ENCODE results near the gene SFMBT2. TPM values are rescaled to one million over a fixed set of nuclear protein-coding genes. Genes with fewer than 3 reads are reported as not detected.
"Not testable (repeated sequence)": the region's sequence is repeated elsewhere in the genome, so short reads cannot be mapped to it uniquely, and the experiment has no call there.

Gene SFMBT2
- total RNA-seq, 2 experiments from 2014 or later = 22.0 to 23.1 TPM

DNA sequence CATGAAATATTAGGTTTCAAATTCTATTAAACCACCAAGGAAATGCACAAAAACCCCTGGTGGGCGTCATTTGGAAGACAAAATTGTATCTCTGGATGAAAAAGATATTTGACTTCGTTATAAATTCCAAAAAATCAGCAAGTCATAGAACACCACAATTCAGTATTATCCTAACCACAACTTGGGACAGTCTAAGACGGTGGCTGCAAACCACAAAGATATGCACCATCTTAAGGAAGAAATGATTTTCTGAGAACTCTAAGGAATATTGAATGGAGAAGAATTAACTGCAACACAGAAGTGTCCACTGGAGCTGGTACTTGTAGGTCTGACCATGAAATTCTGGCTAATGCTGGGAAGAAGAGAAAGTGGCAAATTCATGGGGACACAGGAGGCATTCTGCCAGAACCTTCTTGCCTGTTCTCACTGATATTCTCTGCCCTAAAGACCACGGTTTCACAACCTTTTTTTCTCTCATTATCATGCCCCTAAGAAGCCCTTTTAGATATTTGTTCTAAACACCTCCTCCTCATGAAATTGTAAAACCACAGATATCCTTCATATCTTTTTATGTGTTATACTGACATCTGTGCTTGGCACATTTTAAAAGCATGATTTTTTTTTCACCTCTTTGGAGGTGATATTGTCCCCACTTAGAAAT, 92.9 kb downstream of the SFMBT2 start:
- Mint-ChIP-seq H3K36me3 (peaks cover 68% of the 10 kb centered on the region), H3K27ac (peak overlapping the region; percentile 7), H3K4me1 (peaks cover 62% of the 10 kb centered on the region), H3K27me3 (no peaks in the 10 kb centered on the region), H3K4me3 (no peak overlapping the region), H3K9me3 (peaks cover 9% of the 10 kb centered on the region)
- no peak for DNase-seq

DNA sequence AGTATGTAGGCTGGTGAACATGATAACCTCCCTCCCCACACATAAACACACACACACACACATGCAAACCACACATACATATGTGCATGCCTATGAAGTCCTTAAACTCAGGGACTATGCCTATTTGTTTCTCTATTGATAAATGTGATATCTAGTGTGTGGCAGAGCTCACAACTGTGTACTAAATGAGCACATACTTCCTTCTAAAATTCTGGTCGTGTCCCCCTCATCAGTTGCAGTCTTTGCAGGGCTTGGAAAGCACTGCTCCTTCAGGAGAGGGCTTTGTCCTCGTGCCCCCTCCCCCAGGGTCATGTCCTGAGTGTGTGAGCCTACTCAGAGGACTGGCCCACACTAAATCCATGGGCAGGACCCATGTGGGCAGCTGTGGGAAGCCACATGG, 94.0 kb downstream of the SFMBT2 start:
- DNase-seq = no peak
- H3K36me3 Mint-ChIP-seq = peaks cover 66% of the 10 kb centered on the region
- H3K27me3 Mint-ChIP-seq = no peaks in the 10 kb centered on the region
- H3K4me1 Mint-ChIP-seq = peaks cover 65% of the 10 kb centered on the region
- no peak overlapping the region for H3K4me3 Mint-ChIP-seq
- H3K9me3 Mint-ChIP-seq = peaks cover 3% of the 10 kb centered on the region
- no peak overlapping the region for H3K27ac Mint-ChIP-seq

DNA sequence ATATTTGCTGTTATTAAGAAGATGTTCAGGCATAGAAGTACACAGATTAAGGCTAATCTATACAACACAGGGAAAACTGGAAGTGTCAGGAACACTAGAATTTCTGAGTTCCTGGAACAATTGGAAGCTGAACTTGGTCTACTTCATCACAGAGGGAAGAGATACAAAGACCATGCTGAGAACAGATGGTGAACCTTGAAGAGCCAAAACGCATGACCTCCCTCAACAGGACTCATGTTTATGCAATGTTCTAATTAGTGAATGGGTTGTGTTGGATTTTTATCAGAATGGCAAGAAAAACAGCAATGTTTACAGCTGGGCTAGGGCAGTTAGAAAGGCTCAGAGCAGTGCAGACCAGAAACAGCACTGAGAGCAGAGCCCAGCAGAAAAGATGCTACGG, 94.9 kb downstream of the SFMBT2 start:
- Mint-ChIP-seq H3K4me3 (no peak overlapping the region), H3K27ac (no peak overlapping the region), H3K27me3 (no peaks in the 10 kb centered on the region), H3K4me1 (peaks cover 67% of the 10 kb centered on the region), H3K9me3 (peaks cover 3% of the 10 kb centered on the region), H3K36me3 (peaks cover 65% of the 10 kb centered on the region)
- no peak for DNase-seq

DNA sequence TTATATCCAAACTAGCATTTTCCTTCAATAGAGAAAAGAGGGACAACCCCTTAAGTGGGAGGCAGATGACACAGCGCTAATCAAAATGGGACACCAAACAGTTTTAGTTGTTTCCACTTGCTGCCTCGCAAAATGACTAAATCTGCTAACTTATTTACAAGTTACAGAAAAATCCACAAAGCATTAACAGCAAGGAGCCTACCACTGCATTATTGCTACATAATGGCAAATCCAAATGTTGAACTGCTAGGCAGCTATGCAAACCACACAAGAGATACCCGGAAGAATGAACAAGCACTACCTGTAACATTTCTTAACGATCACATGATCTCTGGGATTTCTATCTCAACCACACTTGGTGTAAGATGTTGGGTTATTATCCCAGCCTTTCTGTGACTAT, 96.7 kb downstream of the SFMBT2 start:
- Mint-ChIP-seq H3K4me3 (no peak overlapping the region), H3K4me1 (peaks cover 61% of the 10 kb centered on the region), H3K9me3 (peaks cover 4% of the 10 kb centered on the region), H3K36me3 (peaks cover 67% of the 10 kb centered on the region), H3K27ac (peak overlapping the region; percentile 77), H3K27me3 (no peaks in the 10 kb centered on the region)
- DNase-seq = no peak

DNA sequence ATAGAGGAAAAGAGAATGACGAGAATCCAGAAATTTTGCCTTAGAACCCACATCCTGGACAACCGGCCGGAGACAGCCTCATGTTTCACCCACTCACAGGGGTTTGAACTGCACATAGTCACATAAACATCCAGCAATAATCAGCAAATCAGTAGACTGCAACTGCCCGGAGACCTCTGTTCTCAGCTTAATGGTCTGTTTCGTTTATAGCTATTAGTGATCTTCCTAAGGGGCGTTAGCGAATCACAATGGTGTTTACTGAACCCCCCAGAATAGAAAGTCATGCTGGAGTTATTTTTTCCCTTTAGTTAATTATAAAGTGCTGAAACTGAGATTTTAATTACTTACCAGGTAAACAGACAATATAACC, 98.4 kb downstream of the SFMBT2 start:
- H3K27ac Mint-ChIP-seq = no peak overlapping the region
- no peak for DNase-seq
- peaks cover 8% of the 10 kb centered on the region for H3K9me3 Mint-ChIP-seq
- H3K4me3 Mint-ChIP-seq = no peak overlapping the region
- H3K27me3 Mint-ChIP-seq = no peaks in the 10 kb centered on the region
- peaks cover 71% of the 10 kb centered on the region for H3K36me3 Mint-ChIP-seq
- peaks cover 52% of the 10 kb centered on the region for H3K4me1 Mint-ChIP-seq

DNA sequence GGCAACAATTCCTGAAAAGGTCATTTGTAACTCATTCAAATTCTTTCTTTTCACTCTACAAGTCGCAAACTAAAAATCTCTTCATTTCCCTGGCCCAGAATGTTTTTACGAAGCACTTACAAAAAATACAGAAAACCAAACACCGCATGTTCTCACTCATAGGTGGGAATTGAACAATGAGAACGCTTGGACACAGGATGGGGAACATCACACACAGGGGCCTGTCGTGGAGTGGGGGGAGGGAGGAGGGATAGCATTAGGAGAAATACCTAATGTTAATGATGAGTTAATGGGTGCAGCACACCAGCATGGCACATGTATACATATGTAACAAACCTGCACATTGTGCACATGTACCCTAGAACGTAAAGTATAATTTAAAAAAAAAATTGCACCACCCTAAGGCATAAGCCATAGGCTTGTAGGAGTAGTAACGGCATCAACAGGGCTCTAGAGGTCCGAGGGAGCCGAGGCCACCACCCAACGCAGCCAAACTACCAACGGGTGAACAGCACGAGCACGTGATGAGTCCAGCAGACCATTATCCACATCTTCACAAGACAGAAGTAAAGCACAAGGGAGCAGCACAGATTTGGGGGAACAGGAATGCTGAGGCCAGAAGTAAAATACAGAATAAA, 98.9 kb downstream of the SFMBT2 start:
- not testable (repeated sequence) for H3K4me3 Mint-ChIP-seq, H3K27ac Mint-ChIP-seq, H3K27me3 Mint-ChIP-seq, DNase-seq
- Mint-ChIP-seq H3K9me3 (peaks cover 13% of the 10 kb centered on the region), H3K4me1 (peaks cover 53% of the 10 kb centered on the region), H3K36me3 (peaks cover 72% of the 10 kb centered on the region)

DNA sequence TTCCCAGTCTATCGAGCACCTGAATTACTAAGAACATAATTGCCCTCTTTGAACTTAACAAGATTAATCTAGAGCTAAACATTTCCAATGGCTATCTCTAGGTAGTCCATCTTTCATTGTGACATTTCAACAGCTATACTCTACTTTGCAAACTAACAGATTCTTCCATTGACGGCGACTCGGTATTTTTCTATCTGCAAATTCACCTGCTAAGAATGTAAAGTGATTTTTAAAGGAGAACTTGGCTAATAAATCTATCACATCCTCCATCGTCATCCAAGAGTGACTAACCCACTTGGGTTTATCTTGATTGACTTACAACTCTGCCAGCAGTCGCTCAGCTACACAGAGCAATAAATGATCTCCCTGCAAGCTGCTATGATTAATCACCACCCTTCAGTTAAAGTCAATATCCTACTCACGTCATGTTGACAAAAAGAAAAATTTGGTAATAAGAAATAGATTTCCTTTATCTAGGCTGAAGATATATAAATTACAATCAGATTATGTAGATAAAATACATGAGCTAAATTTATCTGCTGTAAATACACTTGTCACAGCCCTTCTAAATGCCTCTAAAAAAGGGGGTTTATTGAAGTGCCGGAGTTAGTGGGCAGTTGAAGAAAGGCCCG, 99.5 kb downstream of the SFMBT2 start:
- no peak for DNase-seq
- H3K27ac Mint-ChIP-seq = no peak overlapping the region
- H3K9me3 Mint-ChIP-seq = peaks cover 14% of the 10 kb centered on the region
- H3K36me3 Mint-ChIP-seq = peaks cover 69% of the 10 kb centered on the region
- no peaks in the 10 kb centered on the region for H3K27me3 Mint-ChIP-seq
- H3K4me3 Mint-ChIP-seq = no peak overlapping the region
- peaks cover 49% of the 10 kb centered on the region for H3K4me1 Mint-ChIP-seq

DNA sequence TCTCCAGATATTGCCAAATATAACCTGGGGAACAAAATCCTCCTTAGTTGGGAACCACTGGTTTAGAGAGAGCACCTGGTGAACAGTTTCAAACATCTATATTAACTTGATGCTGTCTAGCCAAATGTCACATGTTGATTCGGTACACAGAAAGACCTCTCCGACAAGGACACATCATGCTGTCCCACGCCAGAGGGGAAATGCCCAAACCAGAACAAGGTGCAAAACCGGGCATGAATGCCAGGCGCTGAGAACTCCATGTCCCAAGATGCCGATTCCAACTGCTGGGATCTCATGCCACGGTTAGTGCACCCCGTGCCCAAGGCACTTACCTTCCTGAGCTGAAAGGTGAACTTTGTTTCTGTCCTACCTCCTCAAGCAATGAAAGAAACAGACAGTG, 100.8 kb downstream of the SFMBT2 start:
- DNase-seq = no peak
- no peak overlapping the region for H3K4me3 Mint-ChIP-seq
- H3K9me3 Mint-ChIP-seq = peaks cover 14% of the 10 kb centered on the region
- H3K36me3 Mint-ChIP-seq = peaks cover 61% of the 10 kb centered on the region
- H3K4me1 Mint-ChIP-seq = peaks cover 45% of the 10 kb centered on the region
- H3K27ac Mint-ChIP-seq = no peak overlapping the region
- H3K27me3 Mint-ChIP-seq = no peaks in the 10 kb centered on the region

DNA sequence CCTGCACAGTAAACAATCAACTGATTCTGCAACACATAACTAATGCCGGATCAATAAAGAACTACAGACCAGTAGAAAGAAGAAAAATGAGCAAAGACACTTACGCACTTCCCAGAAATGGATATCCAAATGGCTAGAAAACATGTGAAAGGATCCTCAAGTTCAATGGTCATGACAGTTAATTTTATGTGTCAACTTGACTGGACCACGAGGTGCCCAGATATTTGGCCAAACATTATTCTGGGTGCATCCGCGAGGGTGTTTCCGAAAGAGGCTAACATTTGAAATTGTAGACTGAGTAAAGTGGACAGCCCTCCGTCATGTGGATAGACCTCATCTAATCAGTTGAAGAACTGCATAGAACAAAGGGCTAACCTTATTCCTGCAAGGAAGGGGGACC, 102.0 kb downstream of the SFMBT2 start:
- Mint-ChIP-seq H3K27ac (no peak overlapping the region), H3K36me3 (peaks cover 57% of the 10 kb centered on the region), H3K27me3 (no peaks in the 10 kb centered on the region), H3K4me3 (no peak overlapping the region), H3K9me3 (peaks cover 11% of the 10 kb centered on the region), H3K4me1 (peaks cover 43% of the 10 kb centered on the region)
- no peak for DNase-seq

DNA sequence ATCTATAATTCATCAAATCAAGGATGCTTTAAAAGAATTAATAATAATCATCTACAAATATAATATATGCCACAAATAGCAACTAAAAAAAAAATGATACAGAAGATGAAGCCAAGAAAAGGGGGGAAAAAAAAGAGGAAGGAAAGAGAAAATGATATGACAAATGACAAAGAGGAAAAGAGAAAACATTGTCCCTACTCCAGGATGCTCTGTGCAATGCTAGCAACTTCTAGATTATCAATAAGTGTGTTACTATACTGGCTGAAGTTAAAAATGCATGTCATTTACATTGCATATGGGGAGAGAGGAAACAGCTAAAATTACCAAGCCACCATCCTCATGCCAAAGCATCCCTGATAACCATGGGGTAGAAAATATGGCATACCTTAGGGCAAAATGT, 104.2 kb downstream of the SFMBT2 start:
- Mint-ChIP-seq H3K27me3 (no peaks in the 10 kb centered on the region), H3K9me3 (peaks cover 11% of the 10 kb centered on the region), H3K4me1 (peaks cover 52% of the 10 kb centered on the region), H3K36me3 (peaks cover 57% of the 10 kb centered on the region), H3K27ac (no peak overlapping the region), H3K4me3 (no peak overlapping the region)
- DNase-seq = no peak

DNA sequence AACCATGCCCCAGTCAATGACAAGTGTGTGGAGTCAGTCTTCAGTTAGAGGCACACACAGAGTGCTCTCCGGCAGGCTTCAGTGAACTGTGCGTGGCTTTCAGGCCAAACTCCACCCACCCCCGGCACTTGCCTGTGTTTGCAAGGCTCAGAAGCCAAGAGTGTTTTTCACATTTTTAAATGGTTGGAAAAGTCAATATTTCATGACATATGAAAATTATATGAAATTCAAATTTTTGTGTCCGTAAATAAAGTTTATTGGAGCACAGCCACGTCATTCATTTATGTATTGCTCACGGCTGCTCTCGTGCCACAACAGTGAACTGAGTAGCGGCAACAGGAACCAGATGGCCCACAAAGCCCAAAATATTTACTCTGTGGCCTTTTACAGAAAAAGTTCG, 104.7 kb downstream of the SFMBT2 start:
- H3K4me1 Mint-ChIP-seq = peaks cover 52% of the 10 kb centered on the region

DNA sequence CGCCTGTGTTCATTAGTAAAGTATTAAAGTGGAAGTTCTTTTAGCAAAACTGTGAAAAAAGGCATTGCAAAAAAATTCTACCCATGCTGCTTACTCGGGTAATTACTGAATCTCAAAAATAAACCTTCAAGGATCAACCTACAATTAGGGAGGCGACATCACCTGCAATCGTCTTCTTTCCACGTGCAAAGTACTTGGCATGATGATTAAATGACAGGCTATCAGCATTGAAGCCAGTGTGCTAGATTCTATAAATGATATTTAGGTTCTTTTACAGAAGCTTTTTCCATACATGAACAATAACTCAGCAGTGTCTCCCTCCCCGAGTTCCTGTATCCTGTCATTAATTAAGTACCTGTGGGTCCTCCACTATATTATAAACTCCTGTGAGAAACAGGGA, 105.8 kb downstream of the SFMBT2 start:
- DNase-seq = no peak
- Mint-ChIP-seq H3K4me1 (peaks cover 54% of the 10 kb centered on the region), H3K36me3 (peaks cover 55% of the 10 kb centered on the region), H3K27me3 (no peaks in the 10 kb centered on the region), H3K27ac (no peak overlapping the region), H3K4me3 (no peak overlapping the region), H3K9me3 (peaks cover 11% of the 10 kb centered on the region)

More for the DNA sequence above, 104.7 kb downstream of the SFMBT2 start:
- Mint-ChIP-seq H3K27ac (no peak overlapping the region), H3K36me3 (peaks cover 56% of the 10 kb centered on the region), H3K27me3 (no peaks in the 10 kb centered on the region), H3K9me3 (peaks cover 11% of the 10 kb centered on the region), H3K4me3 (no peak overlapping the region)
- no peak for DNase-seq

DNA sequence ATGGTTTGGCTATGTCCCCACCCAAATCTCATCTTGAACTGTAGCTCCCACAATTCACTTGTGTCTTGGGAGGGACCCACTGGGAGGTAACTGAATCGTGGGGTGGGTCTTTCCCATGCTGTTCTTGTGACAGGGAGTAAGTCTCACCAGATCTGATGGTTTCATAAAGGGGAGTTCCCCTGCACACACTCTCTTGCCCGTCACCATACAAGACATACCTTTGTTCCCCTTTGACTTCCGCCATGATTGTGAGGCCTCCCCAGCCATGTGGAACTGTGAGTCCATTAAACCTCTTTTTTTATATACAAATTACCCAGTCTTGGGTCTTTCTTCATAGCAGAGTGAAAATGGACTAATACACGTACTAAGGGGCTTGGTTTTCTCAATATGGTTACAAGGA, 106.7 kb downstream of the SFMBT2 start:
- no peak for DNase-seq
- H3K27ac Mint-ChIP-seq = no peak overlapping the region
- H3K27me3 Mint-ChIP-seq = no peaks in the 10 kb centered on the region
- no peak overlapping the region for H3K4me3 Mint-ChIP-seq
- peaks cover 13% of the 10 kb centered on the region for H3K9me3 Mint-ChIP-seq
- peaks cover 55% of the 10 kb centered on the region for H3K4me1 Mint-ChIP-seq
- peaks cover 51% of the 10 kb centered on the region for H3K36me3 Mint-ChIP-seq

DNA sequence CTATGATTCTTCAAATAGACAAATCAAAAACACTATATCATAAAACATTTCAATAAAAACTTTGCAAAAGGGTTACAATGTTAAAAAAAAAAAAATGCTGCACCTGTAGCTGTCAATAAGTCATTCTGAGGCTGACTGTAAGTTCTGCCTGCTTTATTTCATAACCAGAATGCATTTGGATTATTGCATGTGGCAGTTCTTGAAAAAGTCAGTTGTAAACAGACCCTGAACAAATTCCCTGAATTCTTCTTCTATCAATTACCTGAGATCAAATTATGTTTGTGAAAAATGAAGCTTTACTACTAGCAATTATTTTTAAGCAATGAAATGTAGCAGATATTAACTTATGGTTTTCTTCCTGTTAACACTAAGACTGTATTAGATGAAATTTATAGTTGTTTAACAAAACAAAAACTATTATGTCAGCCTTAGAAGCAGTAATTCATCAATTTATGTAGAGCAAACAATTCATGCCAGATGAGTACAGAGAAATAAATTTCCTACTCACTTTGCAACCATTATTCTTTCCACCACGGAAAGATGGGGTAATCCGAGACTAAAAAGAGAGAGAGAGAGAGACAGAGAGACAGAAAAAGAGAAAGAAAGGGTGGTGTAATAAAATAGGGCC, 107.8 kb downstream of the SFMBT2 start:
- H3K4me1 Mint-ChIP-seq = peaks cover 52% of the 10 kb centered on the region

DNA sequence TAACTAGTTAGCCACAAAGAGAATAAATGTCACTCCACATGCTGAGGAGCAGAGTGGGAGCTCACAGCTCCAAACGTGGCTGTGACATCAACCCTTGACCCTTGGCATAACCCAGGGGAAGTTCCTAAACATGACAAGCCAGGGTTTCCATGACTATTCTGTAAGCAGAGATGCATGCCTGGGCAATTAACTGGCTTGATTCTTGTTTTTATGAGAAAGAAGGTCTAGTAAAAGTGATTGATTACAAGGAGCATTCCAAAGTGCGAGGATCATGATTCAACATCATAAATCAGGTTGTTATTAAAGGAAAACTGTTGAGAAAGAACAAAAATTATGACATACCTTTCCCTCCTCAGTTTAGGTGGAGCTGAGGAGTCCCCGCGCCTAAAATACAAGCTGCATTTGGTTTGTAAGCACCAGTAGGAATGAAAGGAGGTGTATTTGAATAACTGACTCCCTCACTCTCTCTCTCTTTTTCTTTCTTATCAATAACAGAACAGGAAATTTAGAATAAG, 108.4 kb downstream of the SFMBT2 start:
- no peak overlapping the region for H3K4me3 Mint-ChIP-seq
- H3K27ac Mint-ChIP-seq = peak overlapping the region; percentile 9
- H3K4me1 Mint-ChIP-seq = peaks cover 49% of the 10 kb centered on the region
- no peaks in the 10 kb centered on the region for H3K27me3 Mint-ChIP-seq
- DNase-seq = no peak
- H3K36me3 Mint-ChIP-seq = peaks cover 48% of the 10 kb centered on the region
- peaks cover 11% of the 10 kb centered on the region for H3K9me3 Mint-ChIP-seq

More for the DNA sequence above, 107.8 kb downstream of the SFMBT2 start:
- no peak overlapping the region for H3K4me3 Mint-ChIP-seq
- peaks cover 12% of the 10 kb centered on the region for H3K9me3 Mint-ChIP-seq
- H3K27me3 Mint-ChIP-seq = no peaks in the 10 kb centered on the region
- H3K27ac Mint-ChIP-seq = no peak overlapping the region
- peaks cover 47% of the 10 kb centered on the region for H3K36me3 Mint-ChIP-seq
- DNase-seq = no peak
